HFFc6 (cell line): ENCODE data around the gene MLLT3. TPM values are rescaled to one million over a fixed set of nuclear protein-coding genes. Genes with fewer than 3 reads are reported as not detected.

ENCODE experiments used
- DNase-seq: peaks from one replicate; pipeline ENCODE4 v3.0.0-alpha.2; 2018
- H3K27ac Mint-ChIP-seq: 2 replicates; pipeline ENCODE4 v1.8.0; 2020; ENCODE audit warnings: mild to moderate bottlenecking, mixed read lengths
- H3K27me3 Mint-ChIP-seq: 2 replicates; pipeline ENCODE4 v1.8.0; 2021; ENCODE audit warnings: mild to moderate bottlenecking, moderate library complexity, mixed read lengths; ENCODE audit not compliant: insufficient read depth
- H3K36me3 Mint-ChIP-seq: 2 replicates; pipeline ENCODE4 v1.8.0; 2021; ENCODE audit warnings: low read depth, mixed read lengths
- H3K4me1 Mint-ChIP-seq: 2 replicates; pipeline ENCODE4 v1.8.0; 2020; ENCODE audit warnings: low read depth, mixed read lengths
- H3K4me3 Mint-ChIP-seq: 2 replicates; pipeline ENCODE4 v1.8.0; 2020; ENCODE audit warnings: mild to moderate bottlenecking, moderate library complexity, mixed read lengths
- H3K9me3 Mint-ChIP-seq: 2 replicates; pipeline ENCODE4 v1.8.0; 2020; ENCODE audit warnings: mild to moderate bottlenecking, mixed read lengths
- total RNA-seq, 6 experiments: library from RNA; stranded (reverse); fragmentation: NEBNext Ultra II Directional; extraction: Animal tissue kit (Norgen Biotek cat#: 25700); gene quantifications; 2 replicates in 1 of 6; 3 replicates in 5 of 6; pipeline ENCODE4 v1.2.3, GENCODE V29; 2021
- TF ChIP-seq, protein P1 (sequence below): fragments of 200-600 bp; sonication (generic); IDR thresholded peaks from 2 replicates; pipeline ENCODE4 v1.5.0; 2021; ENCODE audit warnings: antibody characterized with exemption, mild to moderate bottlenecking

Gene MLLT3
- total RNA-seq, 6 experiments from 2014 or later, result 23.1 to 27.5 (median 24.7) TPM

DNA sequence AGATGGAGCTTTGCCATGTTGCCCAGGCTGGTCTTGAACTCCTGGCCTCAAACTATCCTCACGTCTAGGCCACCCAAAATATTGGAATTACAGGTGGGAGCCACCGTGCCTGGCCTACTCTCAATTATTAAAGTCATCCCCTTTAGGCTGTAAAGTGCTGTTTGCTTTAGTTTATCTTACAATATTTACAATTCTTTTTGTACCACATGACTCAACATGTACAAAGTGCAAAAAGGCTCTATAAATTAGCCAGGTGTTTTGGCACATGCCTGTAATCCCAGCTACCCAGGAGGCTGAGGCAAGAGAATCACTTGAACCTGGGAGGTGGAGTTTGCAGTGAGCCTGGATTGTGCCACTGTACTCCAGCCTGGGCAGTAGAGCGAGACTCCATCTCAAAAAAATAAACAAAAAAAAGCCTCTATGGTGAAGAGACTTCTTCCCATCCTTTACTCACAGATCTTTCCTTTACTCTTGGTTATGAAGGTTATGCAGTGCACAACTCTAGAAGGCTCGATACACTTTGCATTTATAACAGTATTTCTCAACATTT is 28.5 kb upstream of the MLLT3 start:
- Mint-ChIP-seq H3K36me3 (no peaks in the 10 kb centered on the region), H3K27me3 (peaks cover 5% of the 10 kb centered on the region; the same call in 1 of the 2 replicates), H3K4me3 (no peak overlapping the region), H3K27ac (no peak overlapping the region), H3K9me3 (no peaks in the 10 kb centered on the region), H3K4me1 (peaks cover 6% of the 10 kb centered on the region; the same call in 1 of the 2 replicates)
- TF ChIP-seq, protein P1, sequence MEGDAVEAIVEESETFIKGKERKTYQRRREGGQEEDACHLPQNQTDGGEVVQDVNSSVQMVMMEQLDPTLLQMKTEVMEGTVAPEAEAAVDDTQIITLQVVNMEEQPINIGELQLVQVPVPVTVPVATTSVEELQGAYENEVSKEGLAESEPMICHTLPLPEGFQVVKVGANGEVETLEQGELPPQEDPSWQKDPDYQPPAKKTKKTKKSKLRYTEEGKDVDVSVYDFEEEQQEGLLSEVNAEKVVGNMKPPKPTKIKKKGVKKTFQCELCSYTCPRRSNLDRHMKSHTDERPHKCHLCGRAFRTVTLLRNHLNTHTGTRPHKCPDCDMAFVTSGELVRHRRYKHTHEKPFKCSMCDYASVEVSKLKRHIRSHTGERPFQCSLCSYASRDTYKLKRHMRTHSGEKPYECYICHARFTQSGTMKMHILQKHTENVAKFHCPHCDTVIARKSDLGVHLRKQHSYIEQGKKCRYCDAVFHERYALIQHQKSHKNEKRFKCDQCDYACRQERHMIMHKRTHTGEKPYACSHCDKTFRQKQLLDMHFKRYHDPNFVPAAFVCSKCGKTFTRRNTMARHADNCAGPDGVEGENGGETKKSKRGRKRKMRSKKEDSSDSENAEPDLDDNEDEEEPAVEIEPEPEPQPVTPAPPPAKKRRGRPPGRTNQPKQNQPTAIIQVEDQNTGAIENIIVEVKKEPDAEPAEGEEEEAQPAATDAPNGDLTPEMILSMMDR, result no peak
- DNase-seq, result no peak

GRCh38 chr9:20650313-20650712 is 28.0 kb upstream of the MLLT3 start:
- H3K9me3 Mint-ChIP-seq, result no peaks in the 10 kb centered on the region
- H3K36me3 Mint-ChIP-seq, result no peaks in the 10 kb centered on the region
- peaks cover 3% of the 10 kb centered on the region; the same call in 1 of the 2 replicates for H3K27me3 Mint-ChIP-seq
- no peak overlapping the region for H3K27ac Mint-ChIP-seq
- no peak for DNase-seq
- TF ChIP-seq, protein P1, result no peak
- no peak overlapping the region for H3K4me3 Mint-ChIP-seq
- H3K4me1 Mint-ChIP-seq, result peaks cover 6% of the 10 kb centered on the region; the same call in 1 of the 2 replicates

- Mint-ChIP-seq H3K4me3 (no peak overlapping the region), H3K4me1 (peaks cover 6% of the 10 kb centered on the region; the same call in 1 of the 2 replicates), H3K27ac (no peak overlapping the region), H3K9me3 (no peaks in the 10 kb centered on the region), H3K27me3 (peaks cover 3% of the 10 kb centered on the region; the same call in 1 of the 2 replicates), H3K36me3 (no peaks in the 10 kb centered on the region)
- TF ChIP-seq, protein P1, result no peak
- no peak for DNase-seq
Observed at GRCh38 chr9:20649381-20649780, 27.1 kb upstream of the MLLT3 start.

GRCh38 chr9:20646656-20647055 is 24.4 kb upstream of the MLLT3 start:
- no peak overlapping the region for H3K4me3 Mint-ChIP-seq
- no peak overlapping the region for H3K27ac Mint-ChIP-seq
- TF ChIP-seq, protein P1, result no peak
- peaks cover 6% of the 10 kb centered on the region; the same call in 1 of the 2 replicates for H3K4me1 Mint-ChIP-seq
- DNase-seq, result no peak
- H3K9me3 Mint-ChIP-seq, result no peaks in the 10 kb centered on the region
- peaks cover 5% of the 10 kb centered on the region for H3K27me3 Mint-ChIP-seq
- H3K36me3 Mint-ChIP-seq, result no peaks in the 10 kb centered on the region

- no peaks in the 10 kb centered on the region for H3K36me3 Mint-ChIP-seq
Observed at GRCh38 chr9:20643660-20644059, 21.4 kb upstream of the MLLT3 start.

More at GRCh38 chr9:20643660-20644059, 21.4 kb upstream of the MLLT3 start:
- DNase-seq, result no peak
- H3K9me3 Mint-ChIP-seq, result no peaks in the 10 kb centered on the region
- H3K27ac Mint-ChIP-seq, result no peak overlapping the region
- TF ChIP-seq, protein P1, result no peak
- H3K27me3 Mint-ChIP-seq, result peaks cover 4% of the 10 kb centered on the region
- peaks cover 13% of the 10 kb centered on the region for H3K4me1 Mint-ChIP-seq
- no peak overlapping the region for H3K4me3 Mint-ChIP-seq
